HepG2 (cell line): ENCODE results near the gene FOXK2. TPM values are rescaled to one million over a fixed set of nuclear protein-coding genes. Genes with fewer than 3 reads are reported as not detected.

ENCODE experiments used
- CBX1 ChIP-seq: IDR thresholded peaks from one replicate; pipeline ENCODE4 v1.6.1; 2016; ENCODE audit warnings: antibody characterized with exemption, low read depth
- DBP ChIP-seq: sonication (generic); formaldehyde crosslinking; IDR thresholded peaks from 2 replicates; pipeline ENCODE4 v1.4.0; 2020; ENCODE audit warnings: missing genetic modification reagents; ENCODE audit errors: not compliant biosample characterization
- EZH2 ChIP-seq: conservative IDR thresholded peaks from 2 replicates; pipeline ENCODE4 v1.6.1; 2012; ENCODE audit warnings: mild to moderate bottlenecking, low read depth, low read length, moderate library complexity
- MLX ChIP-seq: IDR thresholded peaks from 2 replicates; pipeline ENCODE4 v1.6.1; 2016
- NCOA2 ChIP-seq: sonication (generic); formaldehyde crosslinking; IDR thresholded peaks from 2 replicates; pipeline ENCODE4 v1.8.0; 2022; ENCODE audit warnings: inconsistent platforms
- PHB2 ChIP-seq: fragments of 450-650 bp; IDR thresholded peaks from 2 replicates; pipeline ENCODE4 v1.6.1; 2018; ENCODE audit not compliant: partially characterized antibody
- THAP9 ChIP-seq: sonication (generic); formaldehyde crosslinking; IDR thresholded peaks from 2 replicates; pipeline ENCODE4; 2020; ENCODE audit warnings: missing genetic modification reagents, mild to moderate bottlenecking, borderline replicate concordance
- ZNF180 ChIP-seq: sonication (generic); formaldehyde crosslinking; IDR thresholded peaks from 2 replicates; pipeline ENCODE4 v1.4.0; 2020; ENCODE audit warnings: low read depth, missing genetic modification reagents, borderline replicate concordance
- ZNF605 ChIP-seq: sonication (generic); formaldehyde crosslinking; IDR thresholded peaks from 2 replicates; pipeline ENCODE4 v1.8.0; 2022; ENCODE audit warnings: mild to moderate bottlenecking, missing genetic modification reagents
- ZSCAN29 ChIP-seq: sonication (generic); formaldehyde crosslinking; conservative IDR thresholded peaks from 2 replicates; pipeline ENCODE4 v1.4.0; 2020; ENCODE audit warnings: mild to moderate bottlenecking, missing genetic modification reagents
- polyA plus RNA-seq, 8 experiments: library from polyadenylated mRNA; depleted of rRNA in 3 of 8; stranded (reverse) in 7 of 8; unstranded in 1 of 8; fragments of >200 nt; fragmentation: Illumina TruSeq in 4 of 8; extraction: Trizol in 4 of 8; gene quantifications; 2 replicates each; pipeline versions ENCODE4 v1.2.1 to v1.2.3, GENCODE V29; 2011 to 2016; ENCODE audit warnings: low read depth in 4 of 8, missing spikeins in 1 of 8, mixed read lengths in 1 of 8; ENCODE audit not compliant: insufficient read depth in 1 of 8
- total RNA-seq, 5 experiments: library from RNA; depleted of rRNA; stranded (reverse); fragments of >200 nt; fragmentation: Illumina TruSeq; extraction: Trizol; gene quantifications; 2 replicates each; pipeline ENCODE4 v1.2.3, GENCODE V29; 2016; ENCODE audit warnings: low read depth in 1 of 5

Gene FOXK2
- total and polyA plus RNA-seq, 2 of the 13 experiments (the other 11 are each of a cell fraction or from before 2014, with no cell fraction given), result 67.1 to 67.2 TPM

- TF ChIP-seq EZH2 (no peak), MLX (CRISPR knock-in tag) (no peak), NCOA2 (CRISPR knock-in tag) (no peak), THAP9 (CRISPR knock-in tag) (no peak), CBX1 (no peak), DBP (no peak), ZSCAN29 (CRISPR knock-in tag) (no peak), PHB2 (no peak), ZNF605 (CRISPR knock-in tag) (no peak), ZNF180 (no peak)
Observed at GRCh38 chr17:82496529-82497434, 22.8 kb upstream of the FOXK2 start (continued).
